HUES6 (cell line): ENCODE results near the gene HNRNPC.
"Not testable (repeated sequence)": the region's sequence is repeated elsewhere in the genome, so short reads cannot be mapped to it uniquely, and the experiment has no call there.

Source experiments
- H3K27ac ChIP-seq: 2 replicates; pipeline ENCODE4 v1.7.0; 2013; ENCODE audit warnings: low read depth, mild to moderate bottlenecking, low read length, inconsistent platforms
- H3K27me3 ChIP-seq: 2 replicates; pipeline ENCODE4 v1.6.1; 2013; ENCODE audit warnings: low read length; ENCODE audit not compliant: control insufficient read depth, insufficient read depth
- H3K36me3 ChIP-seq: 2 replicates; pipeline ENCODE4 v1.6.1; 2013; ENCODE audit warnings: low read length; ENCODE audit not compliant: control insufficient read depth, insufficient read depth
- H3K4me1 ChIP-seq: 2 replicates; pipeline ENCODE4 v1.6.1; 2013; ENCODE audit warnings: low read length; ENCODE audit not compliant: control insufficient read depth, insufficient read depth
- H3K4me3 ChIP-seq: 2 replicates; pipeline ENCODE4 v1.5.1; 2013; ENCODE audit warnings: low read depth, low read length
- H3K9ac ChIP-seq: one replicate; pipeline ENCODE4 v1.6.1; 2013; ENCODE audit warnings: mild to moderate bottlenecking, low read length
- H3K9me3 ChIP-seq: 2 replicates; pipeline ENCODE4 v1.6.1; 2013; ENCODE audit warnings: low read depth, low read length; ENCODE audit not compliant: control insufficient read depth, insufficient read depth

HNRNPC gene

DNA sequence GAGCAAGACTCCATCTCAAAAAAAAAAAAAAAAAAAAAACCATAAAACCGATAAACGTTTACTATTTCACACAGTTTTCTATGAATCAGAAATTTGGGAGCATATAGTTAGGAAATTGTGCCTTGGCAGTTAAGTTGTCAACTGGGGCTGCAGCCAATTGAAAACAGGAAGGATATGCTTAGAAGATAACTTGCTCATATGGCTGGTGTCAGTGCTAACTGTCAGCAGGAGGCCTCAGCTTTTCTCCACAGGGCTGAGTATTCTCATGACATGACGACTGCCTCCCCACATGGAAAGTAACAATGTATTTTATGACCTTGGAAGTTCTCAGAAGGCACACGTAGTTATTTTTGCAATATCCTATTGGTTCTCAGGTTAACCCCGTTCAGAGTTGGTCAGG lies 83.8 kb downstream of the HNRNPC start:
- Histone ChIP-seq H3K4me1 (no peaks in the 10 kb centered on the region), H3K36me3 (no peaks in the 10 kb centered on the region), H3K27me3 (no peaks in the 10 kb centered on the region), H3K27ac (no peak overlapping the region), H3K9ac (no peak overlapping the region), H3K9me3 (peaks cover 6% of the 10 kb centered on the region; the same call in 1 of the 2 replicates), H3K4me3 (no peak overlapping the region)

DNA sequence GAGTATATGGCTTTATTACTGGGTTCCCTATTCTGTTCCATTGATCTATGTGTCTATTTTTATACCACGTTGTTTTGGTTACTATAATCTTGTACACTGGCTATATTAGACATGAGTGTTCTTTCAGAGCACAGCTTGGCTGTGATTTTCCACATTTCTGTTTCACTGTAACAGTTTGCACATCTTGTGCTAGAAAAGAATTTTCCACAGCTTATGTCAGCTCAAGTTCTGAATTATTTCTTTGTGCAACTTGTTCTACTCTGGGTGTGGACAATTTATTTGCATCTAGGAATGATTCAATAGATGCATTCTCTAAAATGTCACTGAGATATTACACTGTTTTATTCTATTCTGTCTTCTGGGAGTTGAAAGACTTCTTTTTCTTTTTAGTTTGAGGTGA lies 85.0 kb downstream of the HNRNPC start:
- Histone ChIP-seq H3K27ac (no peak overlapping the region), H3K27me3 (no peaks in the 10 kb centered on the region), H3K4me1 (no peaks in the 10 kb centered on the region), H3K9ac (no peak overlapping the region), H3K36me3 (no peaks in the 10 kb centered on the region), H3K4me3 (no peak overlapping the region), H3K9me3 (peaks cover 6% of the 10 kb centered on the region; the same call in 1 of the 2 replicates)

DNA sequence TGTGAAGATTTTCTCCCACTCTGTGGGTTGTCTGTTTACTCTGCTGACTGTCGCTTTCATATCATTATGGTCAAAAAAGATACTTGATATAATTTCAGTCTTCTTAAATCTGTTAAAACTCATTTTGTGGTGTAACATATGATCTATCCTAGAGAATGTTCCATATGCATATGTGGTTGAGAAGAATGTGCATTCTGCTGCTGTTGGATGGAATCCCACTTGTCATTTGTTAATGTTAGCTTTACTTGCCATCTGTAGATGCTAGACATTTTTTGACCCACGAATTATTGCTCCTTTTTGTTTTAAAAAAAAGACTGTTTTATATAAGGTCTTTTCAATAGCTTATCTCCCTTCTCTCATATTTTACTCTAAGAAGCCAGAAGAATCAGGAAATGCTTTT lies 87.1 kb downstream of the HNRNPC start:
- Histone ChIP-seq H3K4me3 (no peak overlapping the region), H3K27me3 (no peaks in the 10 kb centered on the region), H3K36me3 (no peaks in the 10 kb centered on the region), H3K9ac (no peak overlapping the region), H3K27ac (no peak overlapping the region), H3K9me3 (peaks cover 3% of the 10 kb centered on the region), H3K4me1 (no peaks in the 10 kb centered on the region)

- H3K9me3 ChIP-seq: no peaks in the 10 kb centered on the region
- H3K4me3 ChIP-seq: no peak overlapping the region
- H3K4me1 ChIP-seq: no peaks in the 10 kb centered on the region
- H3K27ac ChIP-seq: no peak overlapping the region
- no peaks in the 10 kb centered on the region for H3K36me3 ChIP-seq
- H3K27me3 ChIP-seq: no peaks in the 10 kb centered on the region
- H3K9ac ChIP-seq: no peak overlapping the region
Measured at GRCh38 chr14:21171128-21171527, 98.1 kb downstream of the HNRNPC start.

GRCh38 chr14:21169573-21169972 lies 99.7 kb downstream of the HNRNPC start:
- H3K9ac ChIP-seq: no peak overlapping the region
- H3K36me3 ChIP-seq: no peaks in the 10 kb centered on the region
- H3K4me3 ChIP-seq: no peak overlapping the region
- no peak overlapping the region for H3K27ac ChIP-seq
- H3K9me3 ChIP-seq: no peaks in the 10 kb centered on the region
- no peaks in the 10 kb centered on the region for H3K4me1 ChIP-seq
- no peaks in the 10 kb centered on the region for H3K27me3 ChIP-seq

DNA sequence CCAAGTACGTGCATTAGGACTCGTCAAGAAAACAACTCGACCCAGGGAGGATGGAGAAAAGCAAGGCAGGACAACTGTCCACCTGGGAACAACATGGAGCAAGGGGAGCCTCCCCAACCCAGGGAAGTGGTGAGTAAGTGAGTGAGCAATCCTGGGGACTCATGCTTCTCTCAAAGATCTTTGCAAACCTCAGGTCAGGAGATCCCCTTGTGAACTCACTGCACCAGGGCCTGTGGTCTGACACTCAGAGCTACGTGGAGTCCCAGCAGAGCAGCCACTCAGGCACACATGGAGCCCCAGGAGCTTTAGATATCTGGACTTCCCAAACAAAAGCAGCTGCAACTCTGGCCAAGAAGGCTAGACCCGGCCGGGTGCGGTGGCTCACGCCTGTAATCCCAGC lies 101.2 kb downstream of the HNRNPC start:
- H3K9me3 ChIP-seq: no peaks in the 10 kb centered on the region
- H3K4me1 ChIP-seq: no peaks in the 10 kb centered on the region
- H3K4me3 ChIP-seq: no peak overlapping the region
- no peak overlapping the region for H3K9ac ChIP-seq
- H3K36me3 ChIP-seq: no peaks in the 10 kb centered on the region
- no peaks in the 10 kb centered on the region for H3K27me3 ChIP-seq
- H3K27ac ChIP-seq: no peak overlapping the region

GRCh38 chr14:21165670-21166069 lies 103.6 kb downstream of the HNRNPC start:
- not testable (repeated sequence) for H3K36me3 ChIP-seq, H3K27ac ChIP-seq, H3K27me3 ChIP-seq, H3K9me3 ChIP-seq, H3K4me1 ChIP-seq, H3K4me3 ChIP-seq, H3K9ac ChIP-seq

DNA sequence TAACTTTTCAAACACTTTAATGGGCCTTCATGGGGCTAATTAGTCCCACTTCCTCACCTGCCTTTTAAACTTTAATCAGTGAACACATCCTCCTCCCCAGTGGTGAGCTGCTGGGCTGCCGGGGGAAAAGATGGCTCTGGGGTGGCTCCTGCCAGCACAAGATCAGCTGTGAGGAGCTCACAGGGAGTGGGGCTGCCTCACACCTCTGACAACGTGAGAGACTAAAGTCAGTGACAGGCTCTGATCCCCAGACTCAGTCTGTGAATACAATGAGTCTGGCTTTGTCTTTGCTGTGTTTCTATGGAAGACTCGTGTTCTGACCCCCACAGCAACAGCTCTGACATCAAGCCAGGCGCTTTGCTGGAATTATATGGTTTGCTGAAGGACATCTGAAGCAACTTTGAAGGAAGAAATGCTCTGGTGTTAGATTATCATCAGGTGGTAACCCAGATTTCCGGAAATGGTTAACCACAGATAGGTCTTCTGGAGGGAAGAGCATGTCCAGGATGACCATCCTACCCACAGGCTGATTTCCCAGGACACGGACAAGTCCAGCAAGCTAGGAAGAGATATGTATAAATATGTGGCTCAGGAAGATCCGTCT lies 104.1 kb downstream of the HNRNPC start:
- H3K9me3 ChIP-seq, H3K36me3 ChIP-seq, H3K4me1 ChIP-seq, H3K9ac ChIP-seq, H3K4me3 ChIP-seq, H3K27ac ChIP-seq, H3K27me3 ChIP-seq: not testable (repeated sequence)

DNA sequence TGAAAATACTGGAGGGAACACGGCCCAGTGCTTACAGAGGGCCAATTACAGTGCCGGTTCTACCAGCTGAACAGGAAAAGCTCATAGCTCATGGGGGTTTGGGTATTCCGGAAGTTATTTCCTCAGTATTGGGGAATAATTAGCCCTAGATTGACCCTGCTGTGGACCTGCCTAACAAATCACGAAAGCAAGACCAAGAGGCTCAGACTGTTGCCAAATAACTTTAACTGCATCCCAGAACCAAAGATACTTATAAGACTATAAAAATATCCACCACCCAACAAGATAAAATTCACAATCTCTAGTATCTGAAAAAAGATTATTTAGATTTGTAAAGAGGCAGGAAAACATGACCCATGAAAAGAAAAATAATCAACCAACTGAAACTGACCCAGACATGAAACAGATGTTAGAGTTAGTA lies 105.4 kb downstream of the HNRNPC start:
- no peak overlapping the region for H3K9ac ChIP-seq
- H3K4me1 ChIP-seq: no peaks in the 10 kb centered on the region
- H3K4me3 ChIP-seq: no peak overlapping the region
- H3K36me3 ChIP-seq: no peaks in the 10 kb centered on the region
- H3K27ac ChIP-seq: no peak overlapping the region
- peaks cover 6% of the 10 kb centered on the region; the same call in 1 of the 2 replicates for H3K27me3 ChIP-seq
- no peaks in the 10 kb centered on the region for H3K9me3 ChIP-seq

DNA sequence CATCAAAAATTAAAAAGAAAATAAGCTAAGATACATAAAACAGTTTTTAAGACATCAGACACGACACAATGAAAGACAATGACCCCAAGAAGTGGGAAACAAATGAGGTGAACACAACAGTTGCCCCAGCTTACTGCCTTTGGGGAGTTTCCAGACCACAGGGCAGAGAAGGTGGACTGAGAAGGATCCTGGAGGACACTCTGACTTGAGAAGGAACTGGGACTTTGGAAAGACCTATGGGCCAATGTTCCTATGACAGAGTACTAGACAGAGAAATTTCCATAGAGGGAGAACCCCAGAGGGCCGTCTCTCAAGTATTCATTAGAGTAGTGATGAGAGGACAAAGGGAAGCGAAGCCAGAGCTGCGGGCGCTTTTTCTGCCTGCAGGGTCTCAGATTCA lies 107.2 kb downstream of the HNRNPC start:
- Histone ChIP-seq H3K9ac (no peak overlapping the region), H3K27ac (no peak overlapping the region), H3K4me1 (no peaks in the 10 kb centered on the region), H3K9me3 (no peaks in the 10 kb centered on the region), H3K27me3 (peaks cover 6% of the 10 kb centered on the region; the same call in 1 of the 2 replicates), H3K36me3 (no peaks in the 10 kb centered on the region), H3K4me3 (no peak overlapping the region)

DNA sequence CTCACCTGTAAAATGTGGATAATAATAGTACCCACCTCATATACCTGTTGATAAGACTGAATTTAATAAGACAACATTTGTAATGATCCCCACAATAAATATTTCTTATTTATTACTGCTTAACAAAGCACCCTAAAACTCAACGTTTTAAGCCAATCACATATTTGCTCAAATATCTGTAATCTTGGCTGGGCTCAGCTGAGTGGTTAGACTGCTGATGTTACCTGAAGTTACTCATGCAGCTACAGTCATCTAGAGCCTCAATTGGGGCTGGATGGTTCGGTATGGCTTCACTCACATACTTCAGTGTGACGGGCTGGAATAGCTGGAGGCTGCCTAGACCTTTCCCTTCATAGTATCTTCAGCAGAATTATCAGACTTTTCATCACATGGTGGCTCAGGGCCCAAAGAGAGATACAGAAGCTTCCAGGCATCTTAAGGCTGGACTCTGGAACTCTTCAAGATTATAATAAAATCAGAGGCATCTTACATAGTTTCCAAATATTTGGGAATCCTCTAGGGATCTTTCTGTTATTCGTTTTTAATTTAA lies 109.1 kb downstream of the HNRNPC start:
- H3K36me3 ChIP-seq: no peaks in the 10 kb centered on the region
- H3K9ac ChIP-seq: no peak overlapping the region
- H3K9me3 ChIP-seq: no peaks in the 10 kb centered on the region
- no peak overlapping the region for H3K27ac ChIP-seq
- H3K4me1 ChIP-seq: no peaks in the 10 kb centered on the region
- peaks cover 20% of the 10 kb centered on the region; the same call in 1 of the 2 replicates for H3K27me3 ChIP-seq
- no peak overlapping the region for H3K4me3 ChIP-seq
